ENCODE data around the gene C2orf68.
"Not testable (repeated sequence)": the region's sequence is repeated elsewhere in the genome, so short reads cannot be mapped to it uniquely, and the experiment has no call there.

C2orf68 gene, protein sequence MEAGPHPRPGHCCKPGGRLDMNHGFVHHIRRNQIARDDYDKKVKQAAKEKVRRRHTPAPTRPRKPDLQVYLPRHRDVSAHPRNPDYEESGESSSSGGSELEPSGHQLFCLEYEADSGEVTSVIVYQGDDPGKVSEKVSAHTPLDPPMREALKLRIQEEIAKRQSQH

DNA sequence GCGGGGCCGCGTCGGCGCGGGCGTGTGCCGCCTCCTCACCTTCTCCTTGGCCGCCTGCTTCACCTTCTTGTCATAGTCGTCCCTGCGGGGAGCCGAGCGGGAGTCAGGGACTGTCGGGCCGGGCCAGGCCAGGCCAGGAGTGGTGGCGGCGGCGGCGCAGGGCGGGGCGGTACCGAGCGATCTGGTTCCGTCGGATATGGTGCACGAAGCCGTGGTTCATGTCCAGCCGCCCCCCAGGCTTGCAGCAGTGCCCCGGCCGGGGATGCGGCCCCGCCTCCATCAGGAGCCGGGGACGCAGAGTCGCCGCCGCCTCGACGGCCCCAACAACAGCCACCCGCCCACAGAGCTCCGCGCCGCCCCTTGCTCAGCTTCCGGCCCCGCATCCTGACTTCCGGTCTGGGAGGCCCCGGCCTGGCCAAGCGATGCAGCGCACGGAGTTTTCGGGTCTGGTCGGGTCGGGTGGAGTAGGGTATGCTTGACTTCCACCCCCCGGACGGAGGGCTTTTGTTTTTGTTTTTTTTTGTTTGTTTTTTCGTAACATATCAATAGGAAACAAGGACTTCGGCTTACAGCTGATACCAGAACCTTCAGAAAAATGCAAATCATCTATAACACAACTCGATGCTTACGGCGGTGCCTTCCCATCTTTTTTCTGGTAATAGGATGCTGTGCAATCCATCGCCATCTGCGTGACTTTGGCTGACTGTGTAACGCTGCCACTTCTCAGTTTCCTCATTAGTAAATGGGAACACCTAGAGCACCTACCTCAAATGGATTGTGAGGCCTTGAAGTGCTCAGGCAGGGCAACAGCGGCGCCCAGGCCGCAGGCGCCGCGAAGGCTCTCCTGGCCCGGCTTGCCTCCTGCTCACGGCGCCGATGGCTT lies at the start of gene C2orf68:
Gene C2orf68, minus strand, starts transcription at position 362 of the 883 bp plus-strand sequence. Its CDS starts 82 bp downstream, at position 280.
- DNase-seq (ENCODE audit: low spot score): peak; percentile 84

DNA sequence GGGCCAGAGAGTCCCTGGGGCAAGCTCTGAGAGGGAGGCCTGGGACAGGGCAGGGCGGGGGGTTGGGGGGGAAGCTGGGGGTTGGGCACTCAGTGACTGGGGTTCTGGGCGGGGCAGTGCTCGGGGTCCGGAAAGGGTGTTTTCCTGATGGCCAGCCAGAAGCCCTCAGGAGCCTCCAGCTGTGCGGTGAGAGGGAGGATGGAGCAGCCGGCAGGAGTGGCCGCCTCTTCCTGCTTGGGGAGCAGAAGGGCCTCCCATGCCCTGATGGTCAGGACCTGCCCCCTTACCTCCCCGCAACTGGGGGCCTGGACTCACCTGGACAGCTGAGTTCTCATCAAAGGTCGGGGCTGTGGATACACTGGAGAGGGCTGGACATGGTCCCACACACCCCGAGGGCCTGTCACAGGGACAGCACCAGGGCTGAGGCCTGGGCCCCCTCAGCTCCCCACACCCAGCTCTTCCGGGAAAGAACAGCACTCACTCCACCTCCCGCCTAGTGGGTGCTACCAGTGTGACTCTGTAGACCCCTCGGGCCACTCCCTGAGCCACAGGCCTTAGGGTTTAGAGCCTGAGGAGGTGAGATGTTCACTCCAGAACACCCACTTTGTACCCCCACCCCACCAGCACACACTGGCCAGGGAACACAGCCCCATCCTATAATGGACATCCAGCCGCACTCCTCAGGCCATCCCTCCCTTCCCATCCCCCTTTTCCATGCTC lies 49.4 kb upstream of the C2orf68 start:
- no peak for DNase-seq (ENCODE audit: low spot score)

DNA sequence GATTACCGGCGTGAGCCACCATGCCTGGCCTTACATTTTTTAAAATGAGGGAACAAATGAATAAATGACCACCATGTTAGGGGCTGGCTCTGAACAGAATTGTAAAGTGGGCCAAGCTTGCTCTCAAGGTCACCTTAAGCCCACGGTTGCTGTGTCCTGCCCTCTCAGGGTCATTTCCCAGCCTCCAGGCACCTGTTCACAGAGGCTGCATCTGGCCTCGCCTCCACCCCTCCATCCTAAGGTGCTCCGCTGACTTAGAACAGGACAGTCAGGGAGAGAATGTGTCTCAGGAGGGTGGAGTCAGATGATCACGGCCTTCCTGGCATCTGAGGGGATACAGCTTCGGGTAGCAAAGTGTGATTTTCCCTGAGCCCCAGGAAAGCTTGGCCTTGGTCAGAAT lies 48.9 kb upstream of the C2orf68 start:
- DNase-seq (ENCODE audit: low spot score): no peak

DNA sequence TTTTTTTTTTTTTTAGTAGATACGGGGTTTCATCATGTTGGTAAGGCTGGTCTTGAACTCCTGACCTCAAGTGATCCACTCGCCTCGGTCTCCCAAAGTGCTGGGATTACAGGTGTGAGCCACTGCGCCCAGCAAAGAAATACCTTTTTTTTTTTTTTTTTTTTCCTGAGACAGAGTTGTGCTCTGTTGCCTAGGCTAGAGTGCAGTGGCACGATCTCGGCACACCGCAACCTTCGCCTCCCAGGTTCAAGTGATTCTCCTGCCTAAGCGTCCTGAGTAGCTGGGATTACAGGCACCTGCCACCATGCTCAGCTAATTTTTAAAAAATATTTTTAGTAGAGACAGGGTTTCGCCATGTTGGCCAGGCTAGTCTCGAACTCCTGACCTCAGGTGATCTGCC lies 48.4 kb upstream of the C2orf68 start:
- DNase-seq (ENCODE audit: low spot score): not testable (repeated sequence)

DNA sequence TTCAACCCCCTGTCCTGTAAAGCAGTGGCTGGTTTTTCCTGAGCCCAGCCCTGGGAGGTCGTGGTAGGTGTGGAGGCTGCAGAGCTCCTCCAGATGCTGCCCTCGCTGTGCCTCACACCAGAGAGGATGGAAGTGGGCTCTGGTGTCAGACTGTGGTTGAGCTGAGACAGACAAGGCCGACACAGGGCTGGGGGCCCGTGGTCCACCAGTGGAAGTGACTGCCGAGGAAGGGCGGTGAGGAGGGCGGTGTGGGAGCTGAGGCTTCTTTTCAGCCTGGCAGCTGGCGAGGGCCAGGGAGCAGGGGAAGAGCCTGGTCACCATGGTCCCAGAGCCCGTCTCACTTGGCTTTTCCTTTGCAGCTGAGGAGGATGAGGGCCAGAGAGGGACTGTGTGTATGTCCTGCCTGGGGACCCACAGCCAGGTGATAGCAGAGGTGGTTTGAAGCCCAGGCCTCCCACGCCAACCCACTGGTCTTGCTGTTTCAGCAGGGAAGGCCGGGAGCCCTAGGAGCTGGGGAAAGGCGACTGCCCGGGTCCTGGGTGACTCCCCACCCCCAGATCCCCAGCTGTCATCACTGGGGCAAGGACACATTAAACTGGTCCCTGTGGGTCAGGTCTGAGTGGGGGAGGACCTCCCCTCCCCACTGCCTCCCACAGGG lies 47.6 kb upstream of the C2orf68 start:
- no peak for DNase-seq (ENCODE audit: low spot score)

DNA sequence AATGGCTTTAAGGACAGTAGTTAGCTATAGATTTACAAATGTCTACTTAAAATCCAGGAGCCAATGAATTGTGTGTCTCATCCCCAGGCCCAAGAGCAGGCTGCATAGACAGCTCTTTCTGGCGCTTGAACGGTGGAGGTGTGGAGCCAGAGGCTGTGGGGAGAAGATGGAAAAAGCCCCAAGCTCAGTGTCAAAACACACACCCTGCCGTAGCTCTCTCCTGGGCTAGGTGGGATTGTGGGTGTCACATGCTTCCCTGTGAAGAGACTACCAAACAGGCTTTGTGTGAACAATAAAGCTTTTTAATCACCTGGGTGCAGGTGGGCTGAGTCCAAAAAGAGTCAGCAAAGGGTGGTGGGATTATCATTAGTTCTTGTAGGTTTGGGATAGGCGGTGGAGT lies 45.5 kb upstream of the C2orf68 start:
- not testable (repeated sequence) for DNase-seq (ENCODE audit: low spot score)

DNA sequence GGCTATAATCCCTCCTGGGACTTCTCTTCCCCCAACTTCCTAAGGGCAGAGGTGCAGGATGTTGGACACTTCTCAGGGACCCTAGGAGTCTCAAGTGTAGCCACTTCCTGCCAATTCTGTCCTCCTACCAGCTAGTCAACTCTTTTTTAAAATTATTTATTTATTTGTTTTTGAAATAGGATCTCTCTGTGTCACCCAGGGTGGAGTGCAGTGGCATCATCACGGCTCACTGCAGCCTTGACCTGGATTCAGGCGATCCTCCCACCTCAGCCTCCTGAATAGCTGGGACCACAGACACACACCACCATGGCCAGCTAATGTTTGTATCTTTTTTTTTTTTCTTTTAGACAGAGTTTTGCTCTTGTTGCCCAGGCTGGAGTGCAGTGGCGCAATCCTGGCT lies 44.6 kb upstream of the C2orf68 start:
- no peak for DNase-seq (ENCODE audit: low spot score)

DNA sequence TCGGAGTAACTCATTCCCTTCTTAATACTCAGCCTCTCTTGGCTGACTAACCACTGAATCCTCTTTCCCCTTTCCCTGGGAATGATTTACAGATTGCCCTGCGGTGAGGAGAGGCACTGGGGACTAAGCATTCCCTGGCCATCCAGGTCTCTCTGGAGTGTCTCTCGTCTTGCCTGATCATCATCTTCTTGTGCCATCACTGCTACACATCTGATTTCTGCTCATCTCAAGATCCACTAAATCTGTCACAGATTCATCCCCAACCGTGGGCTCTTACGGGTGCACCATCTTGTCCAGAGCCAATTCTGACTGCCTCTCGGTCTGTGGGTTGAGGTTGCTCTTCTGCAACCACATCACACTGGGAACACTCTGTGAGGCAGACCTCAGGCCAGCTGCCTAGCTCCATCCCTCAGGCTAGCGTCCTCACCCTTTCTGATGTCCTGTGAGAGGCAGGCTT lies 44.1 kb upstream of the C2orf68 start:
- DNase-seq (ENCODE audit: low spot score): no peak

DNA sequence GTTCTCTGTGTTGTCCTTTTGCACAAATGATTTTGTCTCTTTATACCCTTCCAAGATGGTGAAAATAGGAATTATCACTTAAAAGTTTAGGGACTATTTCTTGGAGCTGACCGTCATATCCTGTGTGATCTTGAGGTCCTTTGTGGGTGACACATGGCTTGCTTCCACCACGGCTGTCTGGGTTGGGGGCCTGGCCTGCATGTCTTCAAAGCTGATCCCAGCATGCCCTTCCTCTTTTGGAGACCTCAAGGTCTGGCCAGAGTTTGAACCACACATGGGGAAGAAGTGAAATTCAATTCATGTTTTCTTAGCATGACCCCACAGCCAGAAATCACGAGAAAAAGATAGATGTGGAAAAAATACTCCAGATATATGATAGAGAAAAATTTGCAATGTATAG lies 42.1 kb upstream of the C2orf68 start:
- no peak for DNase-seq (ENCODE audit: low spot score)

DNA sequence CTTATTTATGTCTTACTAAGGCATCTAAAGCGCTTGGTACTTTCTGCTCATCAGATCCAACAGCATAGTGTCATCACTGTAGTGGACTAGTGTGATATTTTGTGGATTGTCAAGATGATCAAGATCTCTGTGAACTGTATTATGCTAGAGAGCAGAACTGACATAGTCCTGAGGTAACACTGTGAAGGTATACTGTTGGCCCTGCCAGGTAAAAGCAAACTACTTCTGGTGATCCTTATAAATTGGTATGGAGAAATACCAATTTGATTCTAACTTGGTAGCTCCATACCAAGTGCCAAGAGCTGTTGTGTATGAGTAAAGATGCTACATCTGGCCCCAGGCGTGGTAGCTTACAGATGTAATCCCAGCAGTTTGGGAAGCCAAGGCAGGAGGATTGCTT lies 40.2 kb upstream of the C2orf68 start:
- DNase-seq (ENCODE audit: low spot score): no peak

DNA sequence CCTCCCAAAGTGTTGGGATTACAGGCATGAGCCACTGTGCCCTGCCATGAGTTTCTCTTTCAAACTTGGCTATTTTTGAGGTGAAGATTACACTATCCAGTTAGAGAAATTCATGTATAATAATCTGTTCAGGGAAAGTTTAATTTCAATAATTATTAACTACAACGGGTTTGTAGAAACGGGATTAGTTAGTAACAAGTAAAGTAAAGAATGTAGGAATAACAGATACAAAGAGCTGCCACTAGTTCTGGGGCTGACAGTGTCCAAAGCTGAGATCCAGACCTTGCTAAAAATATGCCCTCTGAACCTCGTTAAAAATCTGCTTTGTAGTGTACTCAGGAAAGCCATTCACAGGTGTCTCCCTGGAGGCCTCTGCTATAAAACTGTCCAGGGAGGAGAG lies 39.2 kb upstream of the C2orf68 start:
- DNase-seq (ENCODE audit: low spot score): no peak

DNA sequence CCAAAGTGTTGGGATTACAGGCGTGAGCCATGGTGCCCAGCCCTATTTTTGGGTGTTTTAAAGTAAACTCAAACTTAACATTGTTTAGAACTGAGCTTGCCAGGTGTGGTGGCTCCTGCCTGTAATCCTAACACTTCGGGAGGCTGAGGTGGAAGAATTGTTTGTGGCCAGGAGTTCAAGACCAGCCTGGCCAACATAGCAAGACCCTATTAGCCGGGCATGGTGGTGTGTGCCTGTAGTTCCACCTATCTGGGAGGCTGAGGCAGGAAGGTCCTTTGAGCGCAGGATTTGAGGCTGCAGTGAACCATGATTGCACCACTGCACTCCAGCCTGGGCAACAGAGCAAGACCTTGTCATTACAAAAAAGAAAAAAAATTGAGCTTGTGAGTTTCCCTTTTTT lies 38.6 kb upstream of the C2orf68 start:
- no peak for DNase-seq (ENCODE audit: low spot score)

DNA sequence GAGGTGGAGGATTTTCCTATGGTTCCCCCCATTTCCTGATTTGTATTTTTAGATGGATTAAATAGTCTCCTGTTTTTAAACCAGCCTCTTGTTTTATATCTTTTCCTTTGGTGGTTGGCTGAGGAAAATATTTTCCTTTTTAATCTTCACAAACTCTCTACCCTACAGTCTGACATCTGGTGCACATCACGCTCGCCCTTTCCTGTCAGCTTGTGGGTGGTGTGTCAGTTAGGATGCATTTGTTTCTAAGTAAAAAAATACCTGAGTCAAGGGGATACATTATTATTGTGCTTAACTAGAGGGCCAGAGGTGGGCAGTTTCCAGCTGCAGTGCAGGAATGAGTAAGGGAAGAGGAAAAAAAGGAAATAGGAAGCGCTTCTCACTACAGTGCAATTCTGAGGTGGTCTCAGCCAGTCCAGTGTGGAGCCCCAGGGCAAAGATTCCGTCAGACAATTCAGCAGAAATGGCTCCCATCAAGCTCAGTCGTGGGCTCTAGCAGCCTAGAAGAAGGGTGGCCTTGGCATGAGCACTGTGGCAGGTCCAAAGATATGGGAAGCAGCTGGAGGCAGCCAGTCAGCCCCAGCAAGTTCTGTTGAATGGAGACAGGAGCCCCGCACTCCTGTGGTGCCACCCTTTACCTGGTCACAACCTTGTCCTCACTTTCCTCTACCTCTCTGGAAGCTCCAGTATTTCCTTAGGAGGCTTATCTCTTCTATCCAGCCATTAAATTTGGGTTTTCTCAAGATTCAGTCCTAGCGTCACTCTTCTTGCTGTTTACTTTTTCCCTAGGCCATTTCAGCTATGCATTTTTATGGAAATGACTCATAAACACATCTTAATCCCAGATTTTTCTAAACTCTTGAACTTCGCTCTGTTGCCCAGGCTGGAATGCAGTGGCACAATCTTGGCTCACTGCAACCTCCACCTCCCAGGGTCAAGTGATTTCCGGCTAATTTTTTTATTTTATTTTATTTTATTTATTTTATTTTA lies 37.6 kb upstream of the C2orf68 start:
- no peak for DNase-seq (ENCODE audit: low spot score)

DNA sequence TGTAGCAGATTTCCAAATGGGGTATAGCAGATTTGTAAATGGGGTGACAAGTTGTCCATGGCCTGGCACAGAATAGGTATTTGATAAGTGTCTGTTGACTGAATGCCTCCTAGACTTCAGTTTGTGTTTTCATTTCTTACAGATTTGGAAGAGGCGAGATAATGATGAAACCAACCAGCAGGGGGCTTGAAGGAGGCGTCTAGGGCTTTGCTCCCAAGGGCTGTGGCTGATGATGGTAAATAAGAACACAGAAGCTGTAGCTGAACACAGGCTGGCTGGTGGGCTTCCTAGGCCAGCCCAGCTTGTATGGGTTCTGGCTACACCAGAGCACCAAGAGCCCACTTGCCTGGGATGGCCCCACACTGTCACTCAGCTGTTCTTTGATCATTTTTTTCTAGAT lies 36.8 kb upstream of the C2orf68 start:
- peak; percentile 10 for DNase-seq (ENCODE audit: low spot score)

DNA sequence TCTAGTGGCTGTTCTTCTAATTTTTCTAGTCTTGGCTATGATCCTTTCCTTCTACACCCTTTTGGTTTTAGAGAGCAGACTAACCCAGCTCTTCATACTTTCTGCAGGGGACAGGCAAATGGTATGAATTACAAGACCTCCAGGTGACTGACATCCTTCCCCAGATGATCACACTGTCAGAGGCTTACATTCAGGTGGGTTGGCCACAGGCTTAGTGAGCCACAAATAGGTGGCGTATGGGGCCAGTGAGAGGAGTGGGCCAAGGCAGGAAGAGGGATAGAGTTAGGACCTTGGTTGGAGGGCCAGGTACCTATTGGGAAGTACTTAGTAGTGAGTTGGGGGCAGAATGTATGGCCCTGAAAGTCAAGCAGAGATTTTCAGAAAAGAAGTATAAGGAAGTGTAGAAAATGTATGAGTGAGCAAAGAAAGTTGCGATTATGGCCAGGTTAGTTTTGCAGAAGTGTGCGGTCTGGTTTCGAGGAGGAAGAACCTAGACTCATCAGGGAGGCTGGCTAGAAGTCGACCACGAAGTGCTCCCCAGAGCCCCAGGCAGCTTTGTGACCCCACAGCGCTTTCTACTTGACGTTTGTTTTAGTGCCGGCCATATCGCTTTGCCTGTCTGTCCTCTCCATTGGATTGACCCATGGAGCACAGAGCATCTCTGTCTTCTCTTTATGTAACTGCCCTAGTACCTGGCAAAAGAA lies 36.1 kb upstream of the C2orf68 start:
- DNase-seq (ENCODE audit: low spot score): no peak

DNA sequence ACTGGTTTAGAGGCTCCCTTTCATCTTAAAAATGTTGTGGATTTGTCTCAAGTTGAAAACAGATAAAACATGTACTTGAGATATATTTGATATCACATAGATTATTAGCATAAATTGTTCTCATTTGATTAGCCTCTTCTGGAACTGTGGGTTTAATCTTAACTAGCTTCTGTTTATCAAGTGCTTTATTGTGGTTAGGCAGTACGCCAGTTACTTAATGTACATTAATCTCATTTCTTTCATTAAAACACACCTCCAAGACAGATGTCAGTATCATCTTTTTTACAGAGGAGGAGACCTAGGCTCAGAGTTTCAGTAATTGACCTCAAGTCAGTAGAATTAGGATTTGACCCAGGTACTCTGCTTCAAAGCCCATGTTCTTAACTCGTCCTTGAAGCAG lies 34.3 kb upstream of the C2orf68 start:
- DNase-seq (ENCODE audit: low spot score): no peak

DNA sequence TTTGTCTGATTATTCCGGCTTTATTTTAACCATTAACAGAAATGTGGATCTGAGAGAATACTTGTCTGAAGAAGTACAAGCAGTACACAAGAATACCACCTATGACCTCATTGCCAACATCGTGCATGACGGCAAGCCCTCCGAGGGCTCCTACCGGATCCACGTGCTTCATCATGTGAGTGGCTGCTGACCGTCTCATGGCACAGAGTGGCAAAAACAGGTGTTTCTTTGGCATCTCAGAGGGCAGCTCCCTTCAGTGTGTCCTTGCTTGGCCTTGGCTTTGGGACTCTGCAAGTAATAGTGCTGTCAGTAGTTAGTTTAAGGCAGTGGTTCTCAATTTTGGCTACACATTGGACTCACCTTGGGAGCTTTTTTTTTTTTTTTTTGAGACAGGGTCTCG lies 33.0 kb upstream of the C2orf68 start:
- DNase-seq (ENCODE audit: low spot score): no peak

DNA sequence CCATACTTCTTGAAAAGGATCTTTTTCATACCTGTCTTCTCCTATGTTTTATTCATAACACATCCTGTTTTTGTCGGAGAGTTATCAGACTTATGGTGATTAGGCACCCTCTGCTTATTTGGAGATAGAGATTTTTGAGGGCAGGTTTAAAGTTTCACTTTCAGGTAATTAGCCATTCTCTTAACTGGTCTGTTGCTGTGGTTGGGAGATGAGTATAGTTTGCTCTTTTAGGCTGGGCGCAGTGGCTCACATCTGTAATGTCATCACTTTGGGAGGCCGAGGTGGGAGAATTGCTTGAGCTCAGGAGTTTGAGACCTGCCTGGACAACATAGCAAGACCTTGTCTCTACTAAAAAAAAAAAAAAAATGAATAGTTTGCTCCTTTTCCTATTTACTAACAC lies 30.9 kb upstream of the C2orf68 start:
- DNase-seq (ENCODE audit: low spot score): no peak

DNA sequence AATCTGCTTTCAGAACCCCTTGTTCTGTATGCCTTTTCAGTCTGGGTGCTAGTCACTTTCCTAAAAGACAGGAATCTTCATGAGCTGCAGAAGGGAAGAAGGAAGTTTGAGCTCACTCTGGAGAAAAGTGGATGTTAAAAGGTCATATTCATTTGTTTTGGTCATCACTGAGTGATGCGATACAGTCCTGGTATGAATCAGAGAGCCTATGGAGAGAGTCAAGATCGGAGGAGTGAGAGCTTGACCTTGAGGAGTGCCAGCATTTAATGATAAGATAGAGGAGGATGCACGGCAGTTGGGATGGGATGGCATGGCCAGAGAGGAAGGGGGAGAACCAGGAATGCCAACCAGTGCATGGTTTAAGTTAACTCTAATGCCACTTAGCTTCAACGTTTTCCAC lies 23.8 kb upstream of the C2orf68 start:
- no peak for DNase-seq (ENCODE audit: low spot score)

DNA sequence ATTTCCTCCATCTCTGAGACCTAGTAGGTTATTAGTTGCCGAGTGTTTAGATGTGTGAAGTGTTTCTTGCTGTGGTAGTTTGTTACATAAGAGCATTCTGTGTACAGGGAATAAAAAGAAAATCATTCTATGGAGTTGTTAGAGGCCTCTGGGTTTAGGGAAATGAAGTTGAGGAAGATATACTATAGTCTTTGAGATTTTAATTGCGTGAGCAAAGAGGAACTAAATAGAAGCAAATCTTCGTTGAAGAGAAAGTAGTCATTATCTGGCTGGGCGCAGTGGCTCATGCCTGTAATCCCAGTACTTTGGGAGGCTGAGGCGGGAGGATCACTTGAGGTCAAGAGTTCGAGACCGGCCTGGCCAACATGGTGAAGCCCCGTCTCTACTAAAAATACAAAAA lies 23.1 kb upstream of the C2orf68 start:
- DNase-seq (ENCODE audit: low spot score): no peak

DNA sequence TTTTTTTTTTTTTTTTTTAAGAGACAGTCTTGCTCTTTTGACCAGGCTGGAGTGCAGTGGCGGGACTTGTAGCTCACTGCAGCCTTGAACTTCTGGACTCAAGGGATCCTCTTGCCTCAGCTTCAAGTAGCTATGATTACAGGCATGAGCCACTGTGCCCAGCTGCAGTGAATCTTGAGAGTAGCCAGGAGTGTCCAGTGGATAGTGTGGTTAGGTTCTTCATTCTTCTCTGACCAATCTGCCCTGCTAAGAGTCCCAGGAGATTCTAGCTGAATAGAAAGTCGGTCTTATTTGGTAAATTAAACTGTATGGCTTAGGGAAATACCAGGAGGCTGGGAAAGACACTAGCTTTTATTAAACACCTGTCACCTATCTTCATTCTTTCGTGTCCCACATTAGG lies 19.4 kb upstream of the C2orf68 start:
- DNase-seq (ENCODE audit: low spot score): no peak
